Coronary artery (tissue), 2 donors: ENCODE measurements around the gene GLDN.
"Not testable (repeated sequence)": the region's sequence is repeated elsewhere in the genome, so short reads cannot be mapped to it uniquely, and the experiment has no call there.

Experiments
- DNase-seq: peaks from one replicate; pipeline ENCODE4 v3.0.0-alpha.2; 2017; ENCODE audit warnings: low spot score
- H3K27ac ChIP-seq, 2 donors: fragments of 200-600 bp; sonication (generic); one replicate each; pipeline ENCODE4 v1.5.1; 2016 to 2019
- H3K4me3 ChIP-seq: fragments of 200-600 bp; sonication (generic); 2 replicates; pipeline ENCODE4 v1.5.1; 2016; ENCODE audit warnings: mild to moderate bottlenecking, moderate library complexity
- CTCF ChIP-seq: fragments of 200-600 bp; sonication (generic); IDR thresholded peaks from one replicate; pipeline ENCODE4 v1.5.1; 2019; ENCODE audit warnings: antibody characterized with exemption

The GLDN gene

GRCh38 chr15:51443282-51443914 lies 101.9 kb downstream of the GLDN start:
- Histone ChIP-seq H3K27ac (no peak overlapping the region), H3K4me3 (no peak overlapping the region)
- TF ChIP-seq CTCF: no peak
- no peak for DNase-seq

- no peak overlapping the region for H3K4me3 ChIP-seq
- no peak for TF ChIP-seq CTCF
- H3K27ac ChIP-seq: no peak overlapping the region
- DNase-seq: no peak
Measured at GRCh38 chr15:51444112-51444511, 102.7 kb downstream of the GLDN start.

GRCh38 chr15:51444807-51445206 lies 103.4 kb downstream of the GLDN start:
- no peak for DNase-seq
- no peak overlapping the region for H3K4me3 ChIP-seq
- no peak for TF ChIP-seq CTCF
- no peak overlapping the region for H3K27ac ChIP-seq

- not testable (repeated sequence) for H3K4me3 ChIP-seq, H3K27ac ChIP-seq, DNase-seq
Measured at GRCh38 chr15:51446029-51446744, 104.7 kb downstream of the GLDN start.

GRCh38 chr15:51447855-51448621 lies 106.6 kb downstream of the GLDN start:
- TF ChIP-seq CTCF: no peak
- no peak overlapping the region for H3K4me3 ChIP-seq
- H3K27ac ChIP-seq: no peak overlapping the region
- no peak for DNase-seq

- Histone ChIP-seq H3K4me3 (no peak overlapping the region), H3K27ac (no peak overlapping the region)
- no peak for TF ChIP-seq CTCF
- no peak for DNase-seq
Measured at GRCh38 chr15:51448622-51449399, 107.4 kb downstream of the GLDN start.

GRCh38 chr15:51450001-51450400 lies 108.5 kb downstream of the GLDN start:
- H3K27ac ChIP-seq: no peak overlapping the region
- no peak for DNase-seq
- TF ChIP-seq CTCF: no peak
- no peak overlapping the region for H3K4me3 ChIP-seq
